GM12878 (cell line): ENCODE data around the gene PHF14.

Experiments used
- EZH2 ChIP-seq: IDR thresholded peaks from 2 replicates; pipeline ENCODE4 v1.6.1; 2012; ENCODE audit warnings: low read depth, mild to moderate bottlenecking, control low read depth, inconsistent platforms, low read length, borderline replicate concordance; ENCODE audit not compliant: control insufficient read depth
- KAT2A ChIP-seq: conservative IDR thresholded peaks from 2 replicates; pipeline ENCODE4 v1.6.1; 2011; ENCODE audit warnings: low read depth, low read length; ENCODE audit not compliant: control insufficient read depth
- PBX3 ChIP-seq: IDR thresholded peaks from 2 replicates; pipeline ENCODE4 v1.6.1; 2011; ENCODE audit warnings: mild to moderate bottlenecking, low read depth, low read length, moderate library complexity; ENCODE audit not compliant: insufficient replicate concordance
- SPI1 ChIP-seq: IDR thresholded peaks from 2 replicates; pipeline ENCODE4 v1.6.1; 2011; ENCODE audit warnings: low read depth, mild to moderate bottlenecking, low read length, moderate library complexity, borderline replicate concordance; ENCODE audit not compliant: insufficient read depth

GRCh38 chr7:11175371-11175770 is 201.7 kb downstream of the PHF14 start:
- TF ChIP-seq PBX3 (no peak), KAT2A (no peak), EZH2 (no peak), SPI1 (no peak)
